ENCODE measurements around the gene LZTFL1.
"Not testable (repeated sequence)": the region's sequence is repeated elsewhere in the genome, so short reads cannot be mapped to it uniquely, and the experiment has no call there.

LZTFL1 gene

GRCh38 chr3:45864760-45865519 is 23.0 kb upstream of the LZTFL1 start:
- no peak for DNase-seq (ENCODE audit: low spot score)

GRCh38 chr3:45861043-45861719 is 19.3 kb upstream of the LZTFL1 start:
- no peak for DNase-seq (ENCODE audit: low spot score)

- DNase-seq (ENCODE audit: low spot score): no peak
These were observed 18.6 kb upstream of the LZTFL1 start for GRCh38 chr3:45860481-45860880.

- DNase-seq (ENCODE audit: low spot score): no peak
These were observed 17.1 kb upstream of the LZTFL1 start for GRCh38 chr3:45858809-45859543.

GRCh38 chr3:45857024-45857423 is 15.1 kb upstream of the LZTFL1 start:
- not testable (repeated sequence) for DNase-seq (ENCODE audit: low spot score)

GRCh38 chr3:45856323-45856722 is 14.4 kb upstream of the LZTFL1 start:
- not testable (repeated sequence) for DNase-seq (ENCODE audit: low spot score)

- DNase-seq (ENCODE audit: low spot score): no peak
These were observed 10.9 kb upstream of the LZTFL1 start for GRCh38 chr3:45852828-45853227.

GRCh38 chr3:45848392-45848791 is 6.5 kb upstream of the LZTFL1 start:
- DNase-seq (ENCODE audit: low spot score): no peak

GRCh38 chr3:45844616-45845015 is 2.7 kb upstream of the LZTFL1 start:
- no peak for DNase-seq (ENCODE audit: low spot score)

- no peak for DNase-seq (ENCODE audit: low spot score)
These were observed 1.1 kb upstream of the LZTFL1 start for GRCh38 chr3:45842851-45843625.

- peak; percentile 33 for DNase-seq (ENCODE audit: low spot score)
These were observed 531 bp downstream of the LZTFL1 start for GRCh38 chr3:45841420-45841756.

- no peak for DNase-seq (ENCODE audit: low spot score)
These were observed 3.5 kb downstream of the LZTFL1 start for GRCh38 chr3:45838466-45838865.

- DNase-seq (ENCODE audit: low spot score): no peak
These were observed 9.2 kb downstream of the LZTFL1 start for GRCh38 chr3:45832699-45833098.

- DNase-seq (ENCODE audit: low spot score): no peak
These were observed 11.8 kb downstream of the LZTFL1 start for GRCh38 chr3:45830121-45830520.

GRCh38 chr3:45826908-45827307 is 15.0 kb downstream of the LZTFL1 start:
- no peak for DNase-seq (ENCODE audit: low spot score)

GRCh38 chr3:45826321-45826720 is 15.6 kb downstream of the LZTFL1 start:
- no peak for DNase-seq (ENCODE audit: low spot score)

GRCh38 chr3:45821127-45821526 is 20.8 kb downstream of the LZTFL1 start:
- no peak for DNase-seq (ENCODE audit: low spot score)

- DNase-seq (ENCODE audit: low spot score): peak; percentile 56
These were observed 22.4 kb downstream of the LZTFL1 start for GRCh38 chr3:45819543-45819942.

- DNase-seq (ENCODE audit: low spot score): peak; percentile 76
These were observed 23.9 kb downstream of the LZTFL1 start for GRCh38 chr3:45817831-45818522.

- no peak for DNase-seq (ENCODE audit: low spot score)
These were observed 25.4 kb downstream of the LZTFL1 start for GRCh38 chr3:45816544-45816943.

GRCh38 chr3:45814322-45814721 is 27.6 kb downstream of the LZTFL1 start:
- no peak for DNase-seq (ENCODE audit: low spot score)

Measured in AG20443 (cell line).